Measurements from ENCODE around the gene AKAP8.

Gene AKAP8

DNA sequence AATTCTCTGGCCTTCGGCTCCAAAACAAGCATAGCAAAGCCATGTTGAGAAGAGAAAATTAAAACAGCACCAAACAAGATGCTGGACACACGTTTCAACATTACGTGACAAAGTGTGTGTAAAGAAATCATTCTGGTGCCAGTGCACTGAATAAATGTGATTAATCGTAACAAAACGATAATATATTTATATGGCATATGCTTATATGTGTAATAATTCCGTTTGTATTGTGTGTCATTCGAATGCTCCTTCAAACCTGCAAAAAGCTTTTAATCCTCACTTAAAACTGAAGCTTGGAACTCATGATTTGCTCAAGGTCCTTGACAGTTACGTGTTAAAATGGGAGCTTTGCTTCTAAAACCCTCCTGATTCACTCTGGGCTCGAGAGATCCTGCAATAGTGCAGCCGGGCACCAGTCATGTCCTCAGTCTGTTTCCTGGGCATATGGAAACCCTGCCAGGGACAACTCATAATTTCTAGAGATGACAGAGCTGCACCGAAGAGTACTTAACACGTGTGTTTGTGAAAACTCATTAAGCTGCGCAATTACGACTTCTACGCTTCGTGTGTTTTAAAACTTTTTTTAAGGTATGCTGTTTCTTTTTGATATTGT, 39.9 kb upstream of the AKAP8 start:
- Histone ChIP-seq H3K27ac (ENCODE audit: low read length) (0 out of 2 replicates have a peak overlapping the region, but pooled peaks have one; percentile 1), H3K36me3 (replicated peaks; ENCODE audit: low read depth, low read length) (peaks cover 36% of the 10 kb centered on the region), H2AFZ (ENCODE audit: low read depth, low read length) (peak overlapping the region; percentile 56; the same call in 1 of the 2 replicates), H3K9ac (ENCODE audit: low read length) (peak overlapping the region; percentile 60), H3K9me3 (ENCODE audit: insufficient read depth, low read length) (no peaks in the 10 kb centered on the region), H4K20me1 (ENCODE audit: insufficient read depth, low read length) (peaks cover 19% of the 10 kb centered on the region), H3K4me1 (ENCODE audit: low read length) (peaks cover 18% of the 10 kb centered on the region), H3K4me2 (ENCODE audit: low read length) (peak overlapping the region; percentile 86), H3K4me3 (ENCODE audit: low read length) (peak overlapping the region; percentile 74), H3K79me2 (ENCODE audit: low read length) (peaks cover 43% of the 10 kb centered on the region), H3K27me3 (ENCODE audit: low read depth, low read length) (no peaks in the 10 kb centered on the region)
- TF ChIP-seq, protein P1, sequence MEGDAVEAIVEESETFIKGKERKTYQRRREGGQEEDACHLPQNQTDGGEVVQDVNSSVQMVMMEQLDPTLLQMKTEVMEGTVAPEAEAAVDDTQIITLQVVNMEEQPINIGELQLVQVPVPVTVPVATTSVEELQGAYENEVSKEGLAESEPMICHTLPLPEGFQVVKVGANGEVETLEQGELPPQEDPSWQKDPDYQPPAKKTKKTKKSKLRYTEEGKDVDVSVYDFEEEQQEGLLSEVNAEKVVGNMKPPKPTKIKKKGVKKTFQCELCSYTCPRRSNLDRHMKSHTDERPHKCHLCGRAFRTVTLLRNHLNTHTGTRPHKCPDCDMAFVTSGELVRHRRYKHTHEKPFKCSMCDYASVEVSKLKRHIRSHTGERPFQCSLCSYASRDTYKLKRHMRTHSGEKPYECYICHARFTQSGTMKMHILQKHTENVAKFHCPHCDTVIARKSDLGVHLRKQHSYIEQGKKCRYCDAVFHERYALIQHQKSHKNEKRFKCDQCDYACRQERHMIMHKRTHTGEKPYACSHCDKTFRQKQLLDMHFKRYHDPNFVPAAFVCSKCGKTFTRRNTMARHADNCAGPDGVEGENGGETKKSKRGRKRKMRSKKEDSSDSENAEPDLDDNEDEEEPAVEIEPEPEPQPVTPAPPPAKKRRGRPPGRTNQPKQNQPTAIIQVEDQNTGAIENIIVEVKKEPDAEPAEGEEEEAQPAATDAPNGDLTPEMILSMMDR (IDR thresholded peaks at IDR 0.05; ENCODE audit: low read depth, low read length), result no peak
- no peak for TF ChIP-seq EZH2phosphoT487 (IDR thresholded peaks at IDR 0.05; ENCODE audit: low read depth)

DNA sequence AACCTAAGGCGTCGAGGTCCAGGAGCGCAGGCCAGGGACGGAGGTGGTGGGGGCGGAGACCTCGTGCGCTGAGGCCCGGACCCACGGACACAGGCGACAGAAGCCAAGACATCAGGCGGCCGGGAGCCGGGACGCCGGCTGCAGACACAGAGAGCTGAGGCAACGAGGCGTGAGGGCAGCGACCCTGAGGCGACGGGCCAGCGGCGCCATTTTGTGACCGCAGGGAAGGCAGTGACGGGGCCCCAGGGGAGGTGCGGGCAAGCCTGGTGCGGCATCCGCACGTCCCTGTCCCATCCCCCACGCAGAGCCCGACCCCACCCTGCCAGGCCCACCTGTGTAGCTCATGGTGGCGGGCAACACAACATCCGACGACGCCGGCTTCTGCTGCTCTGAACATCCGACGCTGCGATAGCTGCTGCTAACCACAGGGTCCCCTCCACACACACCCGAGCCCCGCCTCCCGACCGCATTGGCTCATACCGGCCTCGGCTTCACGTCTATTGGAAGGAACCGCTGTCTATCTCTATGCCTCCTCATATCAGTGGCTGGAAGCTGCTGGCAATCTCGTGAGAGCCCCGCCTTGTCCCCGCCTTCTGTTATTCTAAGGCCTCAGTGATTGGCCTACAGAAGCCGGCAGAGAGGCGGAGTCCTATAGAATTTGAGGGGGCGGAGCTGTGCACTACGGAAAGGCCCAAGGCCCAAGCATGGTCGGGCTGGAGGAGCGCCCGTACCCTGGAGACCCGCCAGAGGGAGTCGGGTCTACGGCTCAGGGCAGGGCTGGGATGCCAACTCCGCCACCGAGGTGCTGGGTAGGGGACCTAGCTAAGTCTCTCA, 39.2 kb upstream of the AKAP8 start, which contains the start of gene AKAP8L:
Gene AKAP8L, minus strand, starts transcription at position 410 of the 834 bp plus-strand sequence. Its CDS starts 65 bp downstream, at position 345.
- peaks cover 19% of the 10 kb centered on the region for H4K20me1 ChIP-seq (ENCODE audit: insufficient read depth, low read length)
- no peaks in the 10 kb centered on the region for H3K9me3 ChIP-seq (ENCODE audit: insufficient read depth, low read length)
- H3K36me3 ChIP-seq (replicated peaks; ENCODE audit: low read depth, low read length), result peaks cover 29% of the 10 kb centered on the region
- no peaks in the 10 kb centered on the region for H3K27me3 ChIP-seq (ENCODE audit: low read depth, low read length)
- peak within 1 kb of the TSS; percentile 89 for H3K4me2 ChIP-seq (ENCODE audit: low read length)
- H2AFZ ChIP-seq (ENCODE audit: low read depth, low read length), result peak within 1 kb of the TSS; percentile 56; the same call in 1 of the 2 replicates
- H3K4me3 ChIP-seq (ENCODE audit: low read length), result peak within 1 kb of the TSS; percentile 90
- TF ChIP-seq EZH2phosphoT487 (IDR thresholded peaks at IDR 0.05; ENCODE audit: low read depth), result no peak
- TF ChIP-seq, protein P1 (IDR thresholded peaks at IDR 0.05; ENCODE audit: low read depth, low read length), result peak; percentile 75
- peaks cover 18% of the 10 kb centered on the region for H3K4me1 ChIP-seq (ENCODE audit: low read length)
- H3K27ac ChIP-seq (ENCODE audit: low read length), result peak within 1 kb of the TSS; percentile 31
- H3K79me2 ChIP-seq (ENCODE audit: low read length), result peaks cover 51% of the 10 kb centered on the region
- peak within 1 kb of the TSS; percentile 89 for H3K9ac ChIP-seq (ENCODE audit: low read length)

DNA sequence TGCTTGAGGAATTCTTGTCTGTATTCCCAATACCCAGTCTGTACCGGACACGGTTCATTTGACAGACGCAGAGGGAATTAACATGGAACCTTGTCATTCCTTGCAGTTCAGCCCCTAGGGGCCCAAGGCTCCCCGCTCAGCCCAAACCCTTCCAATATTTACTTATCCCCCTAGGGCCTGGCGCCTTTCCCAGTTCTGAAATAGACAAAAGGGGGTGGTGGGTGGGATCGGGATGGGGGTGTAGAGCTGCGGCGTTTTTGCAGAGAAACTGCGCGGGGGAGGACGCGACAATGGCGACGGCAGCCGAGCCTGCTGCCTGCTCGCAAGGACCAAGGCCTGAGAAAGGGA, 38.6 kb upstream of the AKAP8 start:
- Histone ChIP-seq H2AFZ (ENCODE audit: low read depth, low read length) (no peak overlapping the region), H3K4me2 (ENCODE audit: low read length) (peak overlapping the region; percentile 89), H3K4me1 (ENCODE audit: low read length) (peaks cover 23% of the 10 kb centered on the region), H3K27ac (ENCODE audit: low read length) (peak overlapping the region; percentile 31), H3K36me3 (replicated peaks; ENCODE audit: low read depth, low read length) (peaks cover 28% of the 10 kb centered on the region), H4K20me1 (ENCODE audit: insufficient read depth, low read length) (peaks cover 25% of the 10 kb centered on the region), H3K9me3 (ENCODE audit: insufficient read depth, low read length) (no peaks in the 10 kb centered on the region), H3K9ac (ENCODE audit: low read length) (peak overlapping the region; percentile 89), H3K79me2 (ENCODE audit: low read length) (peaks cover 57% of the 10 kb centered on the region), H3K27me3 (ENCODE audit: low read depth, low read length) (no peaks in the 10 kb centered on the region), H3K4me3 (ENCODE audit: low read length) (peak overlapping the region; percentile 90)
- no peak for TF ChIP-seq EZH2phosphoT487 (IDR thresholded peaks at IDR 0.05; ENCODE audit: low read depth)
- TF ChIP-seq, protein P1 (IDR thresholded peaks at IDR 0.05; ENCODE audit: low read depth, low read length), result no peak

DNA sequence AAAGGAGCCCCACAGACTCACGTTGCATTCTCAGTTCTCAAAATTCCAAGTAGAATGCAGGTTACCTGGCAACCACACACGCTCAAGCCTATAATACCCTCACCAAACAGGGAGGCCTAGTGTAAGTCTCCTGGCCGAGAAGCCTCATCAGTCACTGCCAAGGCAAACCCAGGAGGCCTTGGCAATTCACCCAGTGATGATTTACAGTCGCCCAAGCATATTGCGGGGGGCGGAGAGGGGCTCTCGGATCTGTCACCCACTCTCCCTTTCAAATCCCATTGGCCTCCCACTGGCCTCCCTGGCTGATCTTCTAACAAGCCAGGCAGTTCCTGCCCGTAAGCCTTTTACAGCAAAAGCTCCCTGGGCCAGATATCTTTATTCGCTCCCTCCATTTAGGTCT, 38.1 kb upstream of the AKAP8 start:
- H3K36me3 ChIP-seq (replicated peaks; ENCODE audit: low read depth, low read length), result peaks cover 25% of the 10 kb centered on the region
- no peak for TF ChIP-seq EZH2phosphoT487 (IDR thresholded peaks at IDR 0.05; ENCODE audit: low read depth)
- TF ChIP-seq, protein P1 (IDR thresholded peaks at IDR 0.05; ENCODE audit: low read depth, low read length), result no peak
- H3K4me2 ChIP-seq (ENCODE audit: low read length), result peak overlapping the region; percentile 89
- H3K9ac ChIP-seq (ENCODE audit: low read length), result peak overlapping the region; percentile 89
- no peaks in the 10 kb centered on the region for H3K9me3 ChIP-seq (ENCODE audit: insufficient read depth, low read length)
- peaks cover 24% of the 10 kb centered on the region for H3K4me1 ChIP-seq (ENCODE audit: low read length)
- peaks cover 62% of the 10 kb centered on the region for H3K79me2 ChIP-seq (ENCODE audit: low read length)
- H2AFZ ChIP-seq (ENCODE audit: low read depth, low read length), result no peak overlapping the region
- no peak overlapping the region for H3K27ac ChIP-seq (ENCODE audit: low read length)
- peak overlapping the region; percentile 90 for H3K4me3 ChIP-seq (ENCODE audit: low read length)
- H4K20me1 ChIP-seq (ENCODE audit: insufficient read depth, low read length), result peaks cover 30% of the 10 kb centered on the region
- H3K27me3 ChIP-seq (ENCODE audit: low read depth, low read length), result no peaks in the 10 kb centered on the region
